ENCODE results near the gene OR5K4. TPM values are rescaled to one million over a fixed set of nuclear protein-coding genes. Genes with fewer than 3 reads are reported as not detected.

The OR5K4 gene
- total RNA-seq, result not detected in 2 replicates
- total RNA-seq (2013), result not detected
- polyA plus RNA-seq, result not detected in 2 replicates
- not detected in 2 replicates for polyA minus RNA-seq

GRCh38 chr3:98353554-98353953 lies at the start of gene OR5K4:
OR5K4 (plus strand) TSS chr3:98353854; CDS start chr3:98353854, 0 bp downstream.
- Histone ChIP-seq H4K20me1 (ENCODE audit: control insufficient read depth, insufficient read depth, low read length, poor library complexity, severe bottlenecking) (no peaks in the 10 kb centered on the region), H3K4me2 (replicated peaks; ENCODE audit: low read depth, low read length, poor library complexity, severe bottlenecking) (no peak within 1 kb of the TSS), H3K4me3 (ENCODE audit: control extremely low read depth in 1 of 5, extremely low read depth in 1 of 5, insufficient read depth in 1 of 5, low read depth in 2 of 5, low read length in 4 of 5) (no peak within 1 kb of the TSS), H3K27me3 (replicated peaks in 1 of 4; ENCODE audit: control extremely low read depth in 1 of 4, control insufficient read depth in 3 of 4, insufficient read depth in 4 of 4, low read length in 3 of 4) (no peaks in the 10 kb centered on the region), H3K27ac (ENCODE audit: low read length in 2 of 2) (no peak within 1 kb of the TSS), H3K4me1 (ENCODE audit: control insufficient read depth in 2 of 2, insufficient read depth in 2 of 2, low read length in 2 of 2) (no peaks in the 10 kb centered on the region), H3K36me3 (replicated peaks in 1 of 2; ENCODE audit: control extremely low read depth in 1 of 2, control insufficient read depth in 1 of 2, extremely low read depth in 1 of 2, insufficient read depth in 2 of 2, low read length in 1 of 2) (no peaks in the 10 kb centered on the region), H2AFZ (ENCODE audit: insufficient read depth, low read depth, low read length, poor library complexity, severe bottlenecking) (no peak within 1 kb of the TSS), H3K9me3 (ENCODE audit: control extremely low read depth in 1 of 3, control insufficient read depth in 2 of 3, insufficient read depth in 1 of 3, low read length in 2 of 3) (peaks cover 0 to 3% (median 0%) of the 10 kb centered on the region in 3 donors), H3K9ac (ENCODE audit: low read length) (no peak within 1 kb of the TSS), H3K79me2 (ENCODE audit: control insufficient read depth, insufficient read depth, low read length) (no peaks in the 10 kb centered on the region)
- ChIA-PET CTCF (no interaction called here), POLR2A (no interaction called here)
- Mint-ChIP-seq H3K27ac (no peak within 1 kb of the TSS), H3K4me1 (no peaks in the 10 kb centered on the region), H3K27me3 (peaks cover 4% of the 10 kb centered on the region), H3K9me3 (ENCODE audit: insufficient read depth) (no peaks in the 10 kb centered on the region), H3K4me3 (no peak within 1 kb of the TSS)
- intact Hi-C loops (cut with micrococcal nuclease), result no loop called here
- ATAC-seq (ENCODE audit: low read depth), result no peak
- WGBS (ENCODE audit: insufficient coverage), result no CpG with 5 or more reads among the region's 2 CpGs
- TF ChIP-seq EZH2 (IDR thresholded peaks at IDR 0.05; ENCODE audit: borderline replicate concordance, insufficient read depth, low read depth, low read length, poor library complexity, severe bottlenecking) (no peak), CTCF (IDR thresholded peaks at IDR 0.05) (no peak)
- no peak for DNase-seq

GRCh38 chr3:98322101-98322500 lies 31.6 kb upstream of the OR5K4 start:
- no peaks in the 10 kb centered on the region for H3K79me2 ChIP-seq (ENCODE audit: control insufficient read depth, insufficient read depth, low read length)
- ChIA-PET CTCF (no interaction called here), POLR2A (no interaction called here)
- H3K9me3 Mint-ChIP-seq (ENCODE audit: insufficient read depth), result no peaks in the 10 kb centered on the region
- no peaks in the 10 kb centered on the region for H3K36me3 ChIP-seq (replicated peaks in 1 of 2; ENCODE audit: control extremely low read depth in 1 of 2, control insufficient read depth in 1 of 2, extremely low read depth in 1 of 2, insufficient read depth in 2 of 2, low read length in 1 of 2)
- no peaks in the 10 kb centered on the region for H3K9me3 ChIP-seq (ENCODE audit: control extremely low read depth in 1 of 3, control insufficient read depth in 2 of 3, insufficient read depth in 1 of 3, low read length in 2 of 3)
- H3K27ac Mint-ChIP-seq, result no peak overlapping the region
- no peak overlapping the region for H3K9ac ChIP-seq (ENCODE audit: low read length)
- TF ChIP-seq EZH2 (IDR thresholded peaks at IDR 0.05; ENCODE audit: borderline replicate concordance, insufficient read depth, low read depth, low read length, poor library complexity, severe bottlenecking) (no peak), CTCF (IDR thresholded peaks at IDR 0.05) (no peak)
- no CpG with 5 or more reads among the region's 2 CpGs for WGBS (ENCODE audit: insufficient coverage)
- DNase-seq, result no peak
- no peaks in the 10 kb centered on the region for H3K4me1 ChIP-seq (ENCODE audit: control insufficient read depth in 2 of 2, insufficient read depth in 2 of 2, low read length in 2 of 2)
- H3K4me3 ChIP-seq (ENCODE audit: control extremely low read depth in 1 of 5, extremely low read depth in 1 of 5, insufficient read depth in 1 of 5, low read depth in 2 of 5, low read length in 4 of 5), result no peak overlapping the region
- H3K27me3 Mint-ChIP-seq, result peaks cover 3% of the 10 kb centered on the region
- no peak overlapping the region for H3K4me2 ChIP-seq (replicated peaks; ENCODE audit: low read depth, low read length, poor library complexity, severe bottlenecking)
- no peak overlapping the region for H3K4me3 Mint-ChIP-seq
- no peaks in the 10 kb centered on the region for H3K4me1 Mint-ChIP-seq
- intact Hi-C loops (cut with micrococcal nuclease), result loop anchor here (10.0 kb wide), 1 partner anchor 527 kb away; no protein-coding TSS in a partner anchor
- ATAC-seq (ENCODE audit: low read depth), result no peak
- no peak overlapping the region for H3K27ac ChIP-seq (ENCODE audit: low read length in 2 of 2)
- no peak overlapping the region for H2AFZ ChIP-seq (ENCODE audit: insufficient read depth, low read depth, low read length, poor library complexity, severe bottlenecking)
- no peaks in the 10 kb centered on the region for H3K27me3 ChIP-seq (replicated peaks in 1 of 4; ENCODE audit: control extremely low read depth in 1 of 4, control insufficient read depth in 3 of 4, insufficient read depth in 4 of 4, low read length in 3 of 4)
- H4K20me1 ChIP-seq (ENCODE audit: control insufficient read depth, insufficient read depth, low read length, poor library complexity, severe bottlenecking), result no peaks in the 10 kb centered on the region
